GM21528 (cell line): ENCODE measurements around the gene KPNA4.
"Not testable (repeated sequence)": the region's sequence is repeated elsewhere in the genome, so short reads cannot be mapped to it uniquely, and the experiment has no call there.

Experiments used
- ATAC-seq: cut with Tn5 transposase; IDR thresholded peaks from one replicate; pipeline ENCODE4 v1.9.1; 2021; ENCODE audit warnings: mild to moderate bottlenecking, moderate library complexity; ENCODE audit not compliant: unreplicated experiment, low FRiP score

The KPNA4 gene

GRCh38 chr3:160574636-160575035 lies 9.3 kb upstream of the KPNA4 start:
- no peak for ATAC-seq

DNA sequence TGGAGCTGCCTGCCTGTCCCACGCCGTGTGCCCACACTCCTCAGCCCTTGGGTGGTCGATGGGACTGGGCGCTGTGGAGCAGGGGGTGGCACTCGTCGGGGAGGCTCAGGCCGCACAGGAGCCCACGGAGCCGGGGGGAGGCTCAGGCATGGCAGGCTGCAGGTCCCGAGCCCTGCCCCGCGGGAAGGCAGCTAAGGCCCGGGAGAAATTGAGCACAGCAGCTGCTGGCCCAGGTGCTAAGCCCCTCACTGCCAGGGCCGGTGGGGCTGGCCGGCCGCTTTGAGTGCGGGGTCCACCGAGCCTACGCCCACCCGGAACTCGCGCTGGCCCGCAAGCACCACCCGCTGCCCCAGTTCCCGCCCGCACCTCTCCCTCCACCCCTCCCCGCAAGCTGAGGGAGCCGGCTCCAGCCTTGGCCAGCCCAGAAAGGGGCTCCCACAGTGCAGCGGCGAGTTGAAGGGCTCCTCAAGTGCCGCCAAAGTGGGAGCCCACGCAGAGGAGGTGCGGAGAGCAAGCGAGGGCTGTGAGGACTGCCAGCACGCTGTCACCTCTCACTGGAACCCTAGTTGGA lies 8.7 kb upstream of the KPNA4 start:
- not testable (repeated sequence) for ATAC-seq

GRCh38 chr3:160569894-160570652 lies 4.7 kb upstream of the KPNA4 start:
- ATAC-seq: no peak

DNA sequence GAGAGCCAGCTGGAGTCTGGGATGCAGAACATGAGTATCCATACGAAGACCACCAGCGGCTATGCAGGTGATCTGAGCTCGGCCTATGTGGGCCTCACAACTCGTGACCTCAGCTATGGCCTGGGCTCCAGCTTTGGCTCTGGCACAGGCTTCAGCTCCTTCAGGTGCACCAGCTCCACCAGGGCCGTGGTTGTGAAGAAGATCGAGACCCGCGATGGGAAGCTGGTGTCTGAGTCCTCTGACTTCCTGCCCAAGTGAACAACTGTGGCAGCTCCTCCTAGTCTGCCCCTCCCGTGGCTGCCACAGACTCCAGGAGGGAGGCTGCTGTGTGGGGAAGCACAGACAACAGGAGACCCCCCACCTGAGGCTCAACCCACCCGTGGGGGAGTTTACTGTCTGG lies 3.6 kb upstream of the KPNA4 start:
- ATAC-seq: no peak

DNA sequence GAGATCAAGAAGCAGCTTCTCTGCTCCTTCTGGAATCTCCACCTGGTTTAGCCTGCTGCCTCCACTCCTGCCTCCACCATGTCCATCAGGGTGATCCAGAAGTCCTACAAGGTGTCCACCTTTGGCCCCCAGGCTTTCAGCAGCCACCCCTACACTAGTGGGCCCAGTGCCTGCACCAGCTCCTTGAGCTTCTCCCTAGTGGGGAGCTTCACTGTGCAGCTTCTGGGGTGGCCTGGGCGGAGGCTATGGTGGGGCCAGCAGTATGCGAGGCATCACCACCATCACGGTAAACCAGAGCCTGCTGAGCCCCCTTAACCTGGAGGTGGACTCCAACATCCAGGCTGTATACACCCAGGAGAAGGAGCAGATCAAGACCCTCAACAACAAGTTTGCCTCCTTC lies 2.4 kb upstream of the KPNA4 start:
- ATAC-seq: no peak

- ATAC-seq: no peak
Observed at GRCh38 chr3:160566499-160566898, 1.1 kb upstream of the KPNA4 start.

DNA sequence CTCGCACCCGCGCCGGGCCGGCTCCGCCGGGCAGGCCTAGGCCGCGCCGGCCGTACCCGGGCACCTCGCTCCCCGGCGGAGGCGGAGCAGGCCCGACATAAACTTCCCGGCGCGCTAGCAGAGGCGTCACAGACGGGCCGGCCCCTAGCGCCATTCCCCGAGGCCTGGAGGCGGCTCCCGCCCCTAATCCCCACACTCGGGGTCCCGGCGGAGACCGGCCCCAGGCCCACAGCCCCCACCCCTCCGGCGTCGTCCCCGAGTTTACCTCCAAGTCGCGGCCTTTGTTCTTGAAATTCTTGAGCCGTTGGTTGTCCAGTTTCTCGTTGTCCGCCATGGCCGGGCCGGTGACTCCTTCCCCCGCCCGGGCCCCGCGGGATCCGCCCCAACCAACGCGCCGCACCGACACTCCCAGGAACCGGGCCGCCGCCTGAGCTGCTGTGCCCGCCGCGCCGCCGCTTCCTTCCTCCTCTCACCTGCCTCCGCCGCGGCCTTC lies 376 bp downstream of the KPNA4 start:
- peak; percentile 60 for ATAC-seq

- ATAC-seq: no peak
Observed at GRCh38 chr3:160564258-160564911, 986 bp downstream of the KPNA4 start.

GRCh38 chr3:160562952-160563351 lies 2.4 kb downstream of the KPNA4 start:
- no peak for ATAC-seq

- ATAC-seq: no peak
Observed at GRCh38 chr3:160557571-160557970, 7.8 kb downstream of the KPNA4 start.

DNA sequence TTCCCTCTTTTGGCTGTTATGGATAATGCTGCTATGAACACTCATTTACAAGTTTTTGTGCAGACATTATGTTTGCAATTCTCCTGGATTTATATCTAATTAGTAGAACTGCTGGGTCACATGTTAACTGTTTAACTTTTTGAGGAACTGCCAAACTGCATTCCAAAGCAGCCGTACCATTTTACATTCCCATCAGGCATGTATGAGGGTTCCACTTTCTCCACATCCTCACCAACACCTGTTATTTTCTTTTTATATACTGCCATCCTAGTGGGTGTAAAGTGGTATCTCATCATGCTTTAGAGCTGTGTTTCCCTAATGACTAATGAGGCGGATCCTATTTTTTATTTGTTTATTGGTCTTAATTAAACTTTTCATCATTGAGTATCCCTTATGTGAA lies 9.2 kb downstream of the KPNA4 start:
- no peak for ATAC-seq

DNA sequence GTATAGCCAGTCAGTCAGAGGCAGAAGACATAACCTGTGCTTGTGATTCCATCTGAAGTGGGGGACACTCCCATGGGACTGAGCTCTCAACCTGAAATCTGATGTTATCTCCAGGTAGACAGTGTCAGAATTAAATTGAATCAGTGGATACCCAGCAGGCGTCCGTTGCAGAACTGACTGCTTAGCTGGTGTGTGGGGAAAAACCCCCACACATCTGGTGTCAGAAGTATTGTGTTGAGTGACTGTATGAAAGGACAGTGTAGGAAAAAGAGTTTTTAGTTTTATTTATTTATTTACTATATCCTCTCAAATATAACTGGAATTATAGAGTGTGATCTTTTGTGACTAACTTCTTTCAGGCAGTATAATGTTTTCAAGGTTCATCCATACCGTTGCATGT lies 10.4 kb downstream of the KPNA4 start:
- ATAC-seq: no peak

- no peak for ATAC-seq
Observed at GRCh38 chr3:160553827-160554226, 11.5 kb downstream of the KPNA4 start.

DNA sequence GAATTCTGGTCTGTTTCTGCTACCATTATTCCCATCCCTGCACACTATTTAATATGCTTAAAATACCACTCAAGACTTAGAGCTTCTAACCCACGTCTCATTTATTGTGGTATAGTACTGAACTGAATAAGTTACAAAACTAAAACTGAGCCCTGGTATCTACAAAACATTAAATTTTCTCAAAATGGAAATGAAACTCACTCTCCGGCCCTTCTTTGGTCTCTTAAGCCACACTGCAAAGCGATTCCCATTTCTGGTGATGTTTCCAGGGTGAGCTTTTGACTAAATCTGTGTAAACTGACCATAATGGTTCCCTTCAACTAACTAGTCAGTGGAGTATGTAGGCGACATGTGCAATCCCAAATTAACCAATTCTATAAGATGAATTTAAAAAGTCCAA lies 18.6 kb downstream of the KPNA4 start:
- no peak for ATAC-seq

- no peak for ATAC-seq
Observed at GRCh38 chr3:160545504-160545871, 19.9 kb downstream of the KPNA4 start.

- no peak for ATAC-seq
Observed at GRCh38 chr3:160544844-160545503, 20.4 kb downstream of the KPNA4 start.

- no peak for ATAC-seq
Observed at GRCh38 chr3:160540551-160540950, 24.8 kb downstream of the KPNA4 start.

- no peak for ATAC-seq
Observed at GRCh38 chr3:160538895-160539294, 26.5 kb downstream of the KPNA4 start.

- ATAC-seq: no peak
Observed at GRCh38 chr3:160537729-160538128, 27.6 kb downstream of the KPNA4 start.

DNA sequence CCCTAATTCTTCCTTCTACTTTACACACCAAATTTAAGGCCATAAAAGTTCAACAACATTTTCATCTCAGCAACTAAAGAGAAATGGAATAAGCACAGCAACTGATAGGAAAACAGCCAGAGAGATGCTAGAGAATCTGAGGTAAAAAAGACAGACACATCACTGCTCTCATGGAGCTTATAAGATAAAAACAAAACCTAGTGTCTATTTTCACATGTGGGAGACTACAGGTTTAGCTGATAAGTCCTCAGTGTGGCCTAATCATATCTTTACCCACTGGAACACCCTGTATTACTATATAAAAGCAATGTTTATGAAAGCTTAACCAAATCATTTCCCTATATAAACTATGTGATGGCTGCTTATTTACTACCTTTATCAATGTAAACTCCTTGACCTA lies 33.0 kb downstream of the KPNA4 start:
- no peak for ATAC-seq

DNA sequence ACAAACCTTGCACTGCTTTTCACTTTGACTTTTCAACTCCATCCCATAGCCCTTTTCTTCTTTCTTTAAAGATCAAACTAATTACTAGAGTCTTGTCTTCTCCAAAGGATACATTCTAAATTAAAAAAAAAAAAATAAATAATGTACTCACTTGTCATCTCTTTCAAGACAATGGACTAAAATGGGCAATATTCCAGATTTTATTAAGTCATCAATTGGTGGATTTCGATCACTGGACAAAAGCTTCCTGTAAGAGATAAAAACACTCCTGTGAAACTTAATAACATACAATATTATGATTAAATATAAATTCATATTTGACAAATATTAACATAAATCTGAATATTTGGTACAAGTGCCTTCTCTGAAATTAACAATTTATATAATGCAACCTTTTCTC lies 34.1 kb downstream of the KPNA4 start:
- no peak for ATAC-seq
